DND-41 (cell line): ENCODE results near the gene MOB3B.

Experiments used
- ATAC-seq: fragments of 200-7000 bp; cut with Tn5 transposase; 3 replicates; pipeline ENCODE4 v1.9.1; 2021; ENCODE audit warnings: low read depth; ENCODE audit not compliant: insufficient read depth
- DNase-seq: peaks from one replicate; pipeline ENCODE4 v3.0.0-alpha.2; 2020
- H2AFZ ChIP-seq: 2 replicates; pipeline ENCODE4 v1.6.0; 2012; ENCODE audit warnings: low read depth, low read length
- H3K27ac ChIP-seq: 2 replicates; pipeline ENCODE4 v1.5.1; 2012; ENCODE audit warnings: low read length, inconsistent platforms
- H3K27me3 ChIP-seq: fragments of 200-600 bp; sonication (generic); 2 replicates; pipeline ENCODE4 v1.6.0; 2012; ENCODE audit warnings: low read length, mild to moderate bottlenecking, inconsistent platforms; ENCODE audit not compliant: insufficient read depth, poor library complexity
- H3K36me3 ChIP-seq: 2 replicates; pipeline ENCODE4 v1.5.1; 2012; ENCODE audit warnings: low read length, inconsistent platforms; ENCODE audit not compliant: insufficient read depth
- H3K4me1 ChIP-seq: 2 replicates; pipeline ENCODE4 v1.5.1; 2012; ENCODE audit warnings: mild to moderate bottlenecking, low read length; ENCODE audit not compliant: insufficient read depth
- H3K4me2 ChIP-seq: 2 replicates; pipeline ENCODE4 v1.6.0; 2012; ENCODE audit warnings: mild to moderate bottlenecking, moderate library complexity, low read length, inconsistent platforms; ENCODE audit not compliant: insufficient read depth
- H3K4me3 ChIP-seq, 2 experiments: fragments of 200-600 bp in 1 of 2; shearing (Covaris generic) in 1 of 2; 2 replicates each; pipeline ENCODE4 v1.5.1; 2012 to 2016; ENCODE audit warnings: inconsistent platforms in 2 of 2, low read length in 2 of 2, mild to moderate bottlenecking in 2 of 2, low read depth in 1 of 2, moderate library complexity in 1 of 2
- H3K79me2 ChIP-seq: 2 replicates; pipeline ENCODE4 v1.6.0; 2012; ENCODE audit warnings: low read length, inconsistent platforms; ENCODE audit not compliant: insufficient read depth
- H3K9ac ChIP-seq: 2 replicates; pipeline ENCODE4 v1.6.0; 2012; ENCODE audit warnings: low read depth, mild to moderate bottlenecking, inconsistent platforms, low read length, moderate library complexity
- H3K9me3 ChIP-seq: 2 replicates; pipeline ENCODE4 v1.5.1; 2012; ENCODE audit warnings: low read length, moderate library complexity, mild to moderate bottlenecking, inconsistent platforms; ENCODE audit not compliant: insufficient read depth, severe bottlenecking
- H4K20me1 ChIP-seq: 2 replicates; pipeline ENCODE4 v1.6.0; 2012; ENCODE audit warnings: low read length; ENCODE audit not compliant: insufficient read depth
- EZH2 ChIP-seq: IDR thresholded peaks from 3 replicates; pipeline ENCODE4 v1.6.1; 2012; ENCODE audit warnings: borderline replicate concordance, low read depth, mild to moderate bottlenecking, moderate library complexity, low read length, inconsistent platforms; ENCODE audit not compliant: severe bottlenecking
- TF ChIP-seq, protein P1 (sequence below): IDR thresholded peaks from 2 replicates; pipeline ENCODE4 v1.5.1; 2012; ENCODE audit warnings: borderline replicate concordance, low read length, moderate library complexity, mild to moderate bottlenecking; ENCODE audit not compliant: poor library complexity, severe bottlenecking; ENCODE audit errors: extremely low read depth

The MOB3B gene

DNA sequence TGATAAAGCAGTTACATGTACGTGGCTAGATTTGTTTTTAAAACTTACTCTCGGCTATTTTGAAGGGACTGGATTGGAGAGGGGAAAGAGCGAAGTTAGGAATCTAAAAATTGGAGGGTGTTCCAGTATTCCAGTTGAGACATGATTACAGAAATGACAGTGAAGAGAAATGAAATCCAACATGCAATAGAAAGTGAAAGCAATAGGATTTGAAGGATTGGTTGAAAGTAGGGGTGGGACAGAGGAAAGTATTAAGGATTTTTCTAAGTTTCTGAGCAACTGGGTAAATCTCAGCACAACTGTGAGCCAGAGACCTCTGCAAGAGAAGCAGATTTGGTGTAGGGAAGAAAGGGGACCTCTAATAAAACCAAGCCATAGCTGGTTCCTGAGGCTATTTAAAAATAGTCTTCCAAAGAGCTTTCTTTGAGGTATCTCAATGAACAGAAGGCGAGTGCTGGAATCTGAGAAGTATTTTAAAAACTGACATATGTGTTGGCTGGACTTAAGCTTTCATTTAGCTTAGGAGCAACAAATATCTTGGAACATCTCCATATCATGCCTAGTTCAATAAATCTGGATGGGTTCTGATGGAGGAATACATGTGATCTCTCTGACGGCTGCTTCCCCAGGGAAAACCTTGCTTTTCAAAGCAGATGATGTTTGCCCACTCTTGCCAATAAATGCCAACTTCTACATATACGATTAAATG is 115.9 kb downstream of the MOB3B start:
- Histone ChIP-seq H3K27ac (no peak overlapping the region), H3K79me2 (no peaks in the 10 kb centered on the region), H2AFZ (no peak overlapping the region), H3K36me3 (no peaks in the 10 kb centered on the region), H3K9ac (no peak overlapping the region), H3K27me3 (no peaks in the 10 kb centered on the region), H3K4me3 (no peak overlapping the region), H3K9me3 (no peaks in the 10 kb centered on the region), H3K4me2 (no peak overlapping the region), H4K20me1 (no peaks in the 10 kb centered on the region), H3K4me1 (no peaks in the 10 kb centered on the region)
- DNase-seq (no peak), ATAC-seq (no peak)
- TF ChIP-seq EZH2 = no peak
- TF ChIP-seq, protein P1, sequence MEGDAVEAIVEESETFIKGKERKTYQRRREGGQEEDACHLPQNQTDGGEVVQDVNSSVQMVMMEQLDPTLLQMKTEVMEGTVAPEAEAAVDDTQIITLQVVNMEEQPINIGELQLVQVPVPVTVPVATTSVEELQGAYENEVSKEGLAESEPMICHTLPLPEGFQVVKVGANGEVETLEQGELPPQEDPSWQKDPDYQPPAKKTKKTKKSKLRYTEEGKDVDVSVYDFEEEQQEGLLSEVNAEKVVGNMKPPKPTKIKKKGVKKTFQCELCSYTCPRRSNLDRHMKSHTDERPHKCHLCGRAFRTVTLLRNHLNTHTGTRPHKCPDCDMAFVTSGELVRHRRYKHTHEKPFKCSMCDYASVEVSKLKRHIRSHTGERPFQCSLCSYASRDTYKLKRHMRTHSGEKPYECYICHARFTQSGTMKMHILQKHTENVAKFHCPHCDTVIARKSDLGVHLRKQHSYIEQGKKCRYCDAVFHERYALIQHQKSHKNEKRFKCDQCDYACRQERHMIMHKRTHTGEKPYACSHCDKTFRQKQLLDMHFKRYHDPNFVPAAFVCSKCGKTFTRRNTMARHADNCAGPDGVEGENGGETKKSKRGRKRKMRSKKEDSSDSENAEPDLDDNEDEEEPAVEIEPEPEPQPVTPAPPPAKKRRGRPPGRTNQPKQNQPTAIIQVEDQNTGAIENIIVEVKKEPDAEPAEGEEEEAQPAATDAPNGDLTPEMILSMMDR = no peak

DNA sequence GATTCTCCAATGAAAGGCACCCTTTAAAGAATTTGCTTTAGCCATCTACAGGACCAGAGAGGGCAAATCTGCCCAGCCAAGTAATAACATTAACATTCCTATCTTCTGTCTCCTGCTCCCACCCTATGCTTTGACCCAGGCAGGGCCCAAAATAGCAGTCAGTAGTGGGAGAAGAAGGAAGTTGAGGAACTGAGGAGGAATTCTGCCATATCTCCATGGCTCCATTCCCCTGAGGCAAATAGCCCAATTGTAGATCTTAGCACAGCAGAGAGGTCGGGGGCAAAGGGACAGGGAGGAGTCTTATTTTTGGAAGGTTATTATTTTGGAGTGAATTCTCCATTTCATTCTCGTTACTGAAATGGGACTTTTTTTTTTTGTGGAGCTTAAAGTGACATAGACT is 116.7 kb downstream of the MOB3B start:
- no peak overlapping the region for H3K27ac ChIP-seq
- no peaks in the 10 kb centered on the region for H3K36me3 ChIP-seq
- no peak overlapping the region for H2AFZ ChIP-seq
- H4K20me1 ChIP-seq = no peaks in the 10 kb centered on the region
- H3K9ac ChIP-seq = no peak overlapping the region
- DNase-seq (no peak), ATAC-seq (no peak)
- no peak overlapping the region for H3K4me2 ChIP-seq
- H3K9me3 ChIP-seq = no peaks in the 10 kb centered on the region
- H3K4me3 ChIP-seq = no peak overlapping the region
- no peaks in the 10 kb centered on the region for H3K4me1 ChIP-seq
- TF ChIP-seq, protein P1 = no peak
- TF ChIP-seq EZH2 = no peak
- no peaks in the 10 kb centered on the region for H3K27me3 ChIP-seq
- no peaks in the 10 kb centered on the region for H3K79me2 ChIP-seq

DNA sequence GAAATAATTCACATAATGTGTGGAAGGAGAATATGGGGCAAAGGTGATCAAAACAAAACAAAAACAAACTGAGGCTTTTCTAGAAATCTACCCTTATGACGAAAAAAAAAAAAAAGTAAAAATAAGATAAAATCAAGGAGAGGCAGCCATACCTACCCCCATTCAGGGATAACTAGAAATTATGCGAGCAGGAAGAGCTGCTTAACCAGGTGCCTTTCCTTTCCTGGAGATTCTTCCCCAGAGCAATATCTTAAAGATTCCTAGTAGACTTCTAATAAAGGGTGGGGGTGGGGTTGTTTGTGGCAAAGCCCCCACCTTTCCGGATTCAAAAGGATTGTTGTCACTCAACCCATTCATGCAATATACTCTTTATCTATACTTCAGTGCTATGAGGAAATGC is 117.5 kb downstream of the MOB3B start:
- H2AFZ ChIP-seq = no peak overlapping the region
- no peaks in the 10 kb centered on the region for H3K27me3 ChIP-seq
- no peak overlapping the region for H3K27ac ChIP-seq
- no peak for DNase-seq
- H3K4me2 ChIP-seq = no peak overlapping the region
- H3K4me3 ChIP-seq = no peak overlapping the region
- no peaks in the 10 kb centered on the region for H3K9me3 ChIP-seq
- ATAC-seq = no peak
- no peak overlapping the region for H3K9ac ChIP-seq
- no peaks in the 10 kb centered on the region for H3K4me1 ChIP-seq
- no peaks in the 10 kb centered on the region for H3K79me2 ChIP-seq
- no peaks in the 10 kb centered on the region for H3K36me3 ChIP-seq
- TF ChIP-seq, protein P1 = no peak
- TF ChIP-seq EZH2 = no peak
- no peaks in the 10 kb centered on the region for H4K20me1 ChIP-seq
